Ovary (tissue), 9 donors: ENCODE measurements around the gene SLC36A2. TPM values are rescaled to one million over a fixed set of nuclear protein-coding genes. Genes with fewer than 3 reads are reported as not detected.

Source experiments
- DNase-seq, 5 donors: peaks; one replicate each; pipeline ENCODE4 v3.0.0-alpha.2; 2019 to 2020
- H3K27ac ChIP-seq, 2 donors: fragments of 200-600 bp; one replicate each; pipeline versions ENCODE4 v1.5.1 to v1.8.0; 2019 to 2022
- H3K27me3 ChIP-seq: fragments of 200-600 bp; one replicate; pipeline ENCODE4 v1.8.0; 2022
- H3K36me3 ChIP-seq: fragments of 200-600 bp; sonication (generic); one replicate; pipeline ENCODE4 v1.5.1; 2019
- H3K4me1 ChIP-seq: one replicate; pipeline ENCODE4 v1.8.1; 2013; ENCODE audit warnings: mild to moderate bottlenecking, moderate library complexity; ENCODE audit not compliant: insufficient read depth
- H3K4me3 ChIP-seq: fragments of 200-600 bp; sonication (generic); one replicate; pipeline ENCODE4 v1.5.1; 2017
- H3K9me3 ChIP-seq, 2 donors: fragments of 200-600 bp in 1 of 2; sonication (generic) in 1 of 2; one replicate each; pipeline versions ENCODE4 v1.5.1 to v1.8.1; 2013 to 2019; ENCODE audit warnings: mild to moderate bottlenecking in 1 of 2, moderate library complexity in 1 of 2
- EP300 ChIP-seq: sonication (generic); formaldehyde crosslinking; IDR thresholded peaks from one replicate; pipeline ENCODE4 v1.6.1; 2017; ENCODE audit warnings: antibody characterized with exemption
- POLR2A ChIP-seq: fragments of 450-650 bp; IDR thresholded peaks from one replicate; pipeline ENCODE4 v1.6.1; 2017; ENCODE audit warnings: antibody characterized with exemption, mild to moderate bottlenecking, moderate library complexity
- WGBS, 3 donors: extraction: QIAGEN DNeasy Blood & Tissue Kit in 1 of 3; methylation state at CpG; one replicate each; pipeline versions ENCODE4 v1.1.5 to v1.1.7; 2013 to 2017; 5-methylcytosine and 5-hydroxymethylcytosine counted together
- intact Hi-C, 4 donors: fragments of 100-400 bp; cut with DNase I; formaldehyde crosslinking; loops; one replicate each; pipeline versions ENCODE4 v1.11.0 to v1.15.1; 2022 to 2023
- polyA plus RNA-seq, 2 donors: library from polyadenylated mRNA; stranded (reverse); fragments of 200-250 nt in 1 of 2; fragments of 350-450 nt in 1 of 2; fragmentation: Illumina TruSeq in 1 of 2; extraction: RNeasy Lipid Tissue Mini Kit (QIAGEN cat#74804) in 1 of 2; gene quantifications; one replicate each; pipeline ENCODE4 v1.2.3, GENCODE V29; 2013 to 2014
- total RNA-seq, 7 donors: library from RNA; depleted of rRNA in 2 of 7; stranded (reverse); fragments of >200 nt in 2 of 7; fragmentation: NEBNext Ultra II Directional in 3 of 7; extraction: Animal tissue kit (Norgen Biotek cat#: 25700) in 3 of 7; gene quantifications; one replicate each; pipeline versions ENCODE4 v1.1.0 to v1.2.4, GENCODE V29; 2016 to 2023
- TF ChIP-seq, protein P1 (sequence below), 3 donors: fragments of 450-650 bp in 2 of 3; fragments of 200-600 bp in 1 of 3; IDR thresholded peaks; one replicate each; pipeline versions ENCODE4 v1.5.1 to v1.8.0; 2016 to 2022; ENCODE audit warnings: antibody characterized with exemption in 3 of 3, mild to moderate bottlenecking in 1 of 3
- donor health status: DM: no; HTN: no; CAD: no; lungs with moderate emphysema.
- donor health status: DM: no; HTN: no; CAD: no.
- donor health status: Bipolar disorder and iron deficiency.
- donor health status: DM: yes; HTN: yes; CAD: no.
- donor health status: DM: no; HTN: no; CAD: no.
- donor health status: DM: yes; HTN: yes; CAD: no.

The SLC36A2 gene
- total and polyA plus RNA-seq, 9 donors, result not detected

DNA sequence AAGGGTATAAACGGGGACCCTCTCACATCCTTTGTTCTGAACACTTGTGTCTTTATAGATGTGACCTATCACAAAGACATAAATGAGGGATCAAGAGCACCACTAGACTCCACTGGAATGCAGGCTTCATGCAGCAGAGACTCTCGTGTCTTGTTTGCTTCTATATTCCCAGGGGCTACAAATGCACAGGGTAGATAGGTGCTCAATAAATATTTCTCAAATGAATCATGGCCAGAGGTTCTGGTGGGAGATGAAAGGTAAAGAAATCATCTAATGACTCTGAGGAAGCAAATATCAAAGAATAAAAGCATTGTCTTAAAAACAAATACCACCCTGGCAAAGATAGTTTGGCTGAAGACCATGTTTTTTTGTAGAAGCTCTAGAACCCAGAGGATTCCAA lies 50.4 kb downstream of the SLC36A2 start:
- 73 to 85% (median 79%) methylated on average over 2 of the region's 2 CpGs for WGBS, 3 donors
- Histone ChIP-seq H3K9me3 (no peaks in the 10 kb centered on the region), H3K27me3 (no peaks in the 10 kb centered on the region), H3K27ac (no peak overlapping the region), H3K4me3 (no peak overlapping the region), H3K36me3 (no peaks in the 10 kb centered on the region), H3K4me1 (no peaks in the 10 kb centered on the region)
- no peak for DNase-seq
- intact Hi-C loops, result no loop called here
- TF ChIP-seq EP300 (no peak), POLR2A (no peak)
- TF ChIP-seq, protein P1, sequence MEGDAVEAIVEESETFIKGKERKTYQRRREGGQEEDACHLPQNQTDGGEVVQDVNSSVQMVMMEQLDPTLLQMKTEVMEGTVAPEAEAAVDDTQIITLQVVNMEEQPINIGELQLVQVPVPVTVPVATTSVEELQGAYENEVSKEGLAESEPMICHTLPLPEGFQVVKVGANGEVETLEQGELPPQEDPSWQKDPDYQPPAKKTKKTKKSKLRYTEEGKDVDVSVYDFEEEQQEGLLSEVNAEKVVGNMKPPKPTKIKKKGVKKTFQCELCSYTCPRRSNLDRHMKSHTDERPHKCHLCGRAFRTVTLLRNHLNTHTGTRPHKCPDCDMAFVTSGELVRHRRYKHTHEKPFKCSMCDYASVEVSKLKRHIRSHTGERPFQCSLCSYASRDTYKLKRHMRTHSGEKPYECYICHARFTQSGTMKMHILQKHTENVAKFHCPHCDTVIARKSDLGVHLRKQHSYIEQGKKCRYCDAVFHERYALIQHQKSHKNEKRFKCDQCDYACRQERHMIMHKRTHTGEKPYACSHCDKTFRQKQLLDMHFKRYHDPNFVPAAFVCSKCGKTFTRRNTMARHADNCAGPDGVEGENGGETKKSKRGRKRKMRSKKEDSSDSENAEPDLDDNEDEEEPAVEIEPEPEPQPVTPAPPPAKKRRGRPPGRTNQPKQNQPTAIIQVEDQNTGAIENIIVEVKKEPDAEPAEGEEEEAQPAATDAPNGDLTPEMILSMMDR (IDR thresholded peaks at IDR 0.05), result no peak

DNA sequence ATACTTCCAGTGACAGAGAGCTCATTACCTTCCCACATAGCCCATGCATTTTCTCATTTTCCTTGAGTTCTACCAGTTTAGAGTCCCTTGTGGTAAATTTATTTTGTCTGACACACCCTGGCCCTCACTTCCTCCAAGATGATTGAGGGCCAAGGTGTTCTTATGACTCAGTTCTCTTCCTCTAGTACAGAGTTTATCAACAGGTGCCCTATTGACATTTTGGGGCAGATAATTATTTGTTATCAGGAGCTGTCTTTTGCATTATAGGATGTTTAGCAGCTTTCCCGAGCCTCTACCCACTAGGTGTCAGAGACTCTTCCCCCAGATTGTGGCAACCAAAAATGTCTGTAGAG lies 50.9 kb downstream of the SLC36A2 start:
- TF ChIP-seq, protein P1 (IDR thresholded peaks at IDR 0.05), result no peak
- TF ChIP-seq EP300 (no peak), POLR2A (no peak)
- Histone ChIP-seq H3K4me3 (no peak overlapping the region), H3K36me3 (no peaks in the 10 kb centered on the region), H3K27me3 (no peaks in the 10 kb centered on the region), H3K4me1 (no peaks in the 10 kb centered on the region), H3K27ac (no peak overlapping the region), H3K9me3 (no peaks in the 10 kb centered on the region)
- DNase-seq, result no peak
- WGBS, 3 donors, result 68 to 69% (median 68%) methylated on average over 1 of the region's 1 CpG
- intact Hi-C loops, result no loop called here

- intact Hi-C loops, result no loop called here
- Histone ChIP-seq H3K4me1 (no peaks in the 10 kb centered on the region), H3K27me3 (no peaks in the 10 kb centered on the region), H3K9me3 (no peaks in the 10 kb centered on the region), H3K27ac (no peak overlapping the region), H3K4me3 (no peak overlapping the region), H3K36me3 (no peaks in the 10 kb centered on the region)
- no peak for DNase-seq
- WGBS, 3 donors, result 23 to 32% (median 28%) methylated on average over 7 of the region's 7 CpGs
- no peak for TF ChIP-seq EP300
- TF ChIP-seq, protein P1 (IDR thresholded peaks at IDR 0.05), result no peak
- no peak for TF ChIP-seq POLR2A
Measured at GRCh38 chr5:151295791-151296477, 51.4 kb downstream of the SLC36A2 start.

- no peaks in the 10 kb centered on the region for H3K27me3 ChIP-seq
- intact Hi-C loops, result no loop called here
- H3K36me3 ChIP-seq, result no peaks in the 10 kb centered on the region
- DNase-seq, result no peak
- no peak overlapping the region for H3K27ac ChIP-seq
- no peak overlapping the region for H3K4me3 ChIP-seq
- WGBS, 3 donors, result 67 to 79% (median 72%) methylated on average over 5 of the region's 5 CpGs
- TF ChIP-seq POLR2A, result no peak
- TF ChIP-seq, protein P1 (IDR thresholded peaks at IDR 0.05), result no peak
- TF ChIP-seq EP300, result no peak
- no peaks in the 10 kb centered on the region for H3K9me3 ChIP-seq
- no peaks in the 10 kb centered on the region for H3K4me1 ChIP-seq
Measured at GRCh38 chr5:151295138-151295537, 52.2 kb downstream of the SLC36A2 start.
